ENCODE results near the gene AGBL5. TPM values are rescaled to one million over a fixed set of nuclear protein-coding genes. Genes with fewer than 3 reads are reported as not detected.

AGBL5 gene, protein sequence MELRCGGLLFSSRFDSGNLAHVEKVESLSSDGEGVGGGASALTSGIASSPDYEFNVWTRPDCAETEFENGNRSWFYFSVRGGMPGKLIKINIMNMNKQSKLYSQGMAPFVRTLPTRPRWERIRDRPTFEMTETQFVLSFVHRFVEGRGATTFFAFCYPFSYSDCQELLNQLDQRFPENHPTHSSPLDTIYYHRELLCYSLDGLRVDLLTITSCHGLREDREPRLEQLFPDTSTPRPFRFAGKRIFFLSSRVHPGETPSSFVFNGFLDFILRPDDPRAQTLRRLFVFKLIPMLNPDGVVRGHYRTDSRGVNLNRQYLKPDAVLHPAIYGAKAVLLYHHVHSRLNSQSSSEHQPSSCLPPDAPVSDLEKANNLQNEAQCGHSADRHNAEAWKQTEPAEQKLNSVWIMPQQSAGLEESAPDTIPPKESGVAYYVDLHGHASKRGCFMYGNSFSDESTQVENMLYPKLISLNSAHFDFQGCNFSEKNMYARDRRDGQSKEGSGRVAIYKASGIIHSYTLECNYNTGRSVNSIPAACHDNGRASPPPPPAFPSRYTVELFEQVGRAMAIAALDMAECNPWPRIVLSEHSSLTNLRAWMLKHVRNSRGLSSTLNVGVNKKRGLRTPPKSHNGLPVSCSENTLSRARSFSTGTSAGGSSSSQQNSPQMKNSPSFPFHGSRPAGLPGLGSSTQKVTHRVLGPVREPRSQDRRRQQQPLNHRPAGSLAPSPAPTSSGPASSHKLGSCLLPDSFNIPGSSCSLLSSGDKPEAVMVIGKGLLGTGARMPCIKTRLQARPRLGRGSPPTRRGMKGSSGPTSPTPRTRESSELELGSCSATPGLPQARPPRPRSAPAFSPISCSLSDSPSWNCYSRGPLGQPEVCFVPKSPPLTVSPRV
- total RNA-seq: 14.0 TPM
- long read RNA-seq, transcript AGBL5-201 (11 exons, 2,382 nt): major isoform, 14 of 39 reads
- long read RNA-seq, partial matches to known transcripts: 7 of 39 reads
- long read RNA-seq, other reads (novel, unspliced or antisense): 14 of 39 reads

DNA sequence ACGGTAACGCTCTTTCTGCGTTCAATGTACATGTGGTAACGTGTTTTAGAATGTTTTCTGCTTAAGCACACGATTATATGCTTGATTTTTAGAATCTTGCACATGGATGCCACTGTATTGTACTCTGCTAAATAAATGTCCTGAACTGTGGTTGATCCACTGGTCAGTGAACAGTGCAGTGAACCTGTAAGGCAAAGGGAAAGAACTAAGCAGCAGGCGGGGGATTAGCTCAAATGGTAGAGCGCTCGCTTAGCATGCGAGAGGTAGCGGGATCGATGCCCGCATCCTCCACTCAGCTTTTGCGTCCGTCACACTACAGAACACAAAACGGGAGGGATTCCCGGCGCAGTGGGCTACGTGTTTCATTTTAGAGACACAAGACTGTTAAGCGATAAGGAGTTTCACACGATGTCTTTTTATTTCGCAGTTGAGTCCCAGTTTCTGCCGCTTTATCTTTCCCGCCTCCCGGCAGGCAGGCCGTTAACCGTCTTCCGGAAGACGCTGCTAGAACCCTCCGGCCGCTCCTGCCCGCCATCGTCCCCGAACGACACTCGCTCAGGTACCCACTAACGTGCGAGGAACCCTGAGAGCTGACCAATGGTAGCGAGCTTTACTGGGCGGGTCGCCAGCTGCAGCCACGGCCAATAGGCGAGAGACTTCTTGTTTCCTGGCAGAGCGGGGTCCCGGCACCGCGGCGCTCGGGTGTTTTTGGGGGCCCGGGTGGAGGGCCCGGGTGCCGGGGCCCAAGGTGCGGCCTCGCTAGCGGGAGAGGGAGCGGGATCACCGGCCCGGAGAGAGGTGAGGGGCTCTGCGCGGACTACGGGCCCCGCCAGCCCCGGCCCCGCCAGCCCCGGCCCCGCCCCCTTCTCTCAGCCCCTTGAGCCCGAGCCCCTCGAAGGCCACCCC lies at the start of gene AGBL5:
TSS of gene AGBL5 (plus strand) at position 673 of the 906 bp plus-strand sequence. CDS start 1,291 bp downstream, outside the sequence.
- H3K27ac ChIP-seq: peak within 1 kb of the TSS; percentile 78
- peaks cover 13% of the 10 kb centered on the region for H3K4me1 ChIP-seq
- H3K4me3 ChIP-seq: peak within 1 kb of the TSS; percentile 85
- no peaks in the 10 kb centered on the region for H3K9me3 ChIP-seq
- TF ChIP-seq CTCF (IDR thresholded peaks at IDR 0.05): no peak
- H3K27me3 ChIP-seq: no peaks in the 10 kb centered on the region
- ATAC-seq (peak; percentile 89), DNase-seq (peak; percentile 97)
- intact Hi-C loops (cut with DNase I): no loop called here
- peaks cover 31% of the 10 kb centered on the region for H3K36me3 ChIP-seq

GRCh38 chr2:27001950-27002349 lies 49.5 kb upstream of the AGBL5 start:
- no peak for TF ChIP-seq CTCF (IDR thresholded peaks at IDR 0.05)
- no peaks in the 10 kb centered on the region for H3K9me3 ChIP-seq
- no peaks in the 10 kb centered on the region for H3K36me3 ChIP-seq
- ATAC-seq (no peak), DNase-seq (no peak)
- H3K4me3 ChIP-seq: no peak overlapping the region
- no peak overlapping the region for H3K27ac ChIP-seq
- no peaks in the 10 kb centered on the region for H3K27me3 ChIP-seq
- peaks cover 3% of the 10 kb centered on the region for H3K4me1 ChIP-seq
- intact Hi-C loops (cut with DNase I): no loop called here

GRCh38 chr2:27003007-27003406 lies 48.5 kb upstream of the AGBL5 start:
- no peak for TF ChIP-seq CTCF (IDR thresholded peaks at IDR 0.05)
- ATAC-seq (no peak), DNase-seq (no peak)
- H3K4me1 ChIP-seq: peaks cover 3% of the 10 kb centered on the region
- H3K36me3 ChIP-seq: no peaks in the 10 kb centered on the region
- H3K4me3 ChIP-seq: no peak overlapping the region
- H3K27ac ChIP-seq: no peak overlapping the region
- intact Hi-C loops (cut with DNase I): no loop called here
- no peaks in the 10 kb centered on the region for H3K27me3 ChIP-seq
- no peaks in the 10 kb centered on the region for H3K9me3 ChIP-seq

DNA sequence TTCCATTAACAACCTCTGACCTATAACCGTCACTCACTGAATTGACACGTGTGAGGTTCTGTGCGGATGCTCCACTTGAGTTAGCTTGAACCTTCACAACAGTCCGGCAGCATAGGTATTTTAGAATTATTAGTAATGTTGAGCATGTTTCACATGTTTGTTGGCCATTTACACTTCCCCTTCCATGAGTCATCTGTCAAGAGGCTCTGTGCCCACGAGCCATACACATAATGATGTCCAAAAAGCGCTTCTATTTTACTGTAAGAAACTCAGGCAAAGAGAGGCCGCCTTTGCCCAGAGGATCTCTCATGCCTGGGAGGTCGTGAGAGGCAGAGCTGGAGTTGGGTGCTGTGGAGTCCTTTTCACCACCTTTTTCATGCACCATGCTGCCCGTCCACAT lies 47.6 kb upstream of the AGBL5 start:
- intact Hi-C loops (cut with DNase I): no loop called here
- Histone ChIP-seq H3K9me3 (no peaks in the 10 kb centered on the region), H3K36me3 (no peaks in the 10 kb centered on the region), H3K4me1 (peaks cover 3% of the 10 kb centered on the region), H3K27me3 (no peaks in the 10 kb centered on the region), H3K4me3 (no peak overlapping the region), H3K27ac (no peak overlapping the region)
- no peak for TF ChIP-seq CTCF (IDR thresholded peaks at IDR 0.05)
- DNase-seq: no peak
- no peak for ATAC-seq

All from upper lobe of right lung (tissue), 1 donor.